ENCODE measurements around the gene ENPP1. TPM values are rescaled to one million over a fixed set of nuclear protein-coding genes. Genes with fewer than 3 reads are reported as not detected.

Gene ENPP1
- total RNA-seq, 1 donor from 2014 or later, result 14.7 TPM

- H3K27me3 ChIP-seq, result no peaks in the 10 kb centered on the region
- H3K4me3 ChIP-seq, result no peak overlapping the region
- intact Hi-C loops (cut with DNase I), result no loop called here
- no peak for DNase-seq (ENCODE audit: extremely low spot score in 2 of 2)
- no peaks in the 10 kb centered on the region for H3K36me3 ChIP-seq
- H3K27ac ChIP-seq, result no peak overlapping the region
- no peaks in the 10 kb centered on the region for H3K9me3 ChIP-seq
- no peak for TF ChIP-seq CTCF (IDR thresholded peaks at IDR 0.05)
- TF ChIP-seq POLR2A (IDR thresholded peaks at IDR 0.05), result no peak
- TF ChIP-seq POLR2AphosphoS5 (IDR thresholded peaks at IDR 0.05; ENCODE audit: insufficient read depth in 1 of 2, low read depth in 1 of 2), result no peak
- no peaks in the 10 kb centered on the region for H3K4me1 ChIP-seq
These were observed 123.4 kb downstream of the ENPP1 start for GRCh38 chr6:131931063-131931750.

DNA sequence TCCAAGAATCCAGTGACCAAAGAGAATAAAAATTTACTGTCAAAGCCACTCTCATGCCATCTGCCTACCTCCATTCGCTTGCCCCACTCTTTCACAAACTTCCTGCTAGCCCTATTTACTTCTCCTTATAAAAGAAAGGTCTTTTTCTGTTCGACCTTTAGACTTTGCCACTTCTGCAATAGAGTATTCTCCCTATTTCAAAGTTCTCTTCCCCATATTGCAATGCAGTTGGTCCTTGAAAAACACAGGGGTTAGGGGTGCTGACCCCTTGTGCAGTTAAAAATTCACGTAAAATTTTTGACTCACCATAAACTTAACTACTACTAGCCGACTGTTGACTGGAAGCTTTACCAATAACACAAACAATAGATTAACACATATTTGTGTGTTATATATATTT lies 128.3 kb downstream of the ENPP1 start:
- intact Hi-C loops (cut with DNase I), result no loop called here

GRCh38 chr6:131937226-131937625 lies 129.4 kb downstream of the ENPP1 start:
- TF ChIP-seq CTCF (IDR thresholded peaks at IDR 0.05), result no peak
- no peak for TF ChIP-seq POLR2A (IDR thresholded peaks at IDR 0.05)
- no peak for TF ChIP-seq POLR2AphosphoS5 (IDR thresholded peaks at IDR 0.05; ENCODE audit: insufficient read depth in 1 of 2, low read depth in 1 of 2)
- peaks cover 14% of the 10 kb centered on the region for H3K4me1 ChIP-seq
- H3K36me3 ChIP-seq, result no peaks in the 10 kb centered on the region
- intact Hi-C loops (cut with DNase I), result no loop called here
- no peaks in the 10 kb centered on the region for H3K9me3 ChIP-seq
- H3K27ac ChIP-seq, result peak overlapping the region; percentile 36
- no peak for DNase-seq (ENCODE audit: extremely low spot score in 2 of 2)
- no peak overlapping the region for H3K4me3 ChIP-seq
- no peaks in the 10 kb centered on the region for H3K27me3 ChIP-seq

More for the DNA sequence above, 128.3 kb downstream of the ENPP1 start:
- H3K9me3 ChIP-seq, result no peaks in the 10 kb centered on the region
- TF ChIP-seq POLR2A (IDR thresholded peaks at IDR 0.05) (no peak), POLR2AphosphoS5 (IDR thresholded peaks at IDR 0.05; ENCODE audit: insufficient read depth in 1 of 2, low read depth in 1 of 2) (no peak), CTCF (IDR thresholded peaks at IDR 0.05) (no peak)
- no peaks in the 10 kb centered on the region for H3K27me3 ChIP-seq
- DNase-seq (ENCODE audit: extremely low spot score in 2 of 2), result no peak
- H3K36me3 ChIP-seq, result no peaks in the 10 kb centered on the region
- no peak overlapping the region for H3K4me3 ChIP-seq
- H3K4me1 ChIP-seq, result peaks cover 14% of the 10 kb centered on the region
- no peak overlapping the region for H3K27ac ChIP-seq

GRCh38 chr6:131937703-131938631 lies 130.1 kb downstream of the ENPP1 start:
- TF ChIP-seq CTCF (IDR thresholded peaks at IDR 0.05) (no peak), POLR2AphosphoS5 (IDR thresholded peaks at IDR 0.05; ENCODE audit: insufficient read depth in 1 of 2, low read depth in 1 of 2) (no peak), POLR2A (IDR thresholded peaks at IDR 0.05) (no peak)
- H3K4me1 ChIP-seq, result peaks cover 14% of the 10 kb centered on the region
- H3K36me3 ChIP-seq, result no peaks in the 10 kb centered on the region
- H3K4me3 ChIP-seq, result no peak overlapping the region
- H3K27me3 ChIP-seq, result no peaks in the 10 kb centered on the region
- no peak for DNase-seq (ENCODE audit: extremely low spot score in 2 of 2)
- H3K27ac ChIP-seq, result peak overlapping the region; percentile 36
- no peaks in the 10 kb centered on the region for H3K9me3 ChIP-seq
- intact Hi-C loops (cut with DNase I), result no loop called here

Small RNA genes within 50 kb of the gene (microRNA-seq; reads per million reads assigned to microRNA genes)
- gene MIR548H5 (ENCODE audit: borderline number of aligned reads, borderline replicate concordance), result not detected

Small RNA genes within 50 kb of the gene (small RNA-seq; reads per million reads assigned to genes)
- gene MIR548H5, result not detected
- gene SELENOKP2, result not detected

Other genes starting within 250 kb of the ENPP1 start
- not detected for gene ARG1, start 234.8 kb upstream of the ENPP1 start, total RNA-seq
- 26.3 TPM for gene MED23, start 179.8 kb upstream of the ENPP1 start, total RNA-seq
- gene ENPP3, start 170.7 kb upstream of the ENPP1 start, total RNA-seq, result 2.0 TPM
- gene OR2A4, start 106.6 kb upstream of the ENPP1 start, total RNA-seq, result not detected
- not detected for gene CTAGE9, start 97.0 kb upstream of the ENPP1 start, total RNA-seq
- 118 TPM for gene CCN2, start 143.4 kb downstream of the ENPP1 start, total RNA-seq

Measured in vagina (tissue), 2 donors.